ENCODE results near the gene EMILIN1. TPM values are rescaled to one million over a fixed set of nuclear protein-coding genes. Genes with fewer than 3 reads are reported as not detected.

The EMILIN1 gene
- total and polyA plus RNA-seq, 10 of the 15 experiments (the other 5 are each of a cell fraction or from before 2014, with no cell fraction given): 0.01 to 2.3 (median 1.2) TPM; not detected in 2

GRCh38 chr2:27133905-27134780 lies 55.7 kb downstream of the EMILIN1 start, which contains the start of gene PREB:
Gene PREB (minus strand): TSS chr2:27134636. CDS start chr2:27134421, 215 bp downstream.
- CTCF ChIA-PET: interaction anchor here (0.7 to 2.4 kb wide), 22 partner anchors 8 to 172 kb away, joined by 3 to 19 read pairs (median 4); partner anchors contain the start of gene AGBL5
- Histone ChIP-seq H3K36me3 (ENCODE audit: control insufficient read depth in 2 of 2, insufficient read depth in 2 of 2, low read length in 1 of 2) (peaks cover 10 to 17% of the 10 kb centered on the region in 2 experiments), H3K9ac (ENCODE audit: control insufficient read depth, insufficient read depth, low read length) (peak within 1 kb of the TSS; percentile 94), H3K27me3 (replicated peaks in 1 of 2; ENCODE audit: control insufficient read depth in 2 of 2, insufficient read depth in 2 of 2, low read length in 1 of 2) (no peaks in the 10 kb centered on the region), H3K4me1 (ENCODE audit: control insufficient read depth, insufficient read depth, low read length) (peaks cover 8% of the 10 kb centered on the region), H3K27ac (ENCODE audit: control insufficient read depth, insufficient read depth) (peak within 1 kb of the TSS; percentile 90), H3K4me2 (ENCODE audit: control insufficient read depth, insufficient read depth) (peak within 1 kb of the TSS; percentile 86), H4K20me1 (ENCODE audit: control insufficient read depth, insufficient read depth) (no peaks in the 10 kb centered on the region), H2AFZ (ENCODE audit: control insufficient read depth, low read depth, low read length) (peak within 1 kb of the TSS; percentile 93), H3K79me2 (ENCODE audit: control insufficient read depth, insufficient read depth, low read length) (peaks cover 19% of the 10 kb centered on the region), H3K9me3 (replicated peaks; ENCODE audit: control insufficient read depth, insufficient read depth, low read length) (no peaks in the 10 kb centered on the region), H3K4me3 (peak within 1 kb of the TSS; percentile 97)
- SMC1A ChIA-PET (ENCODE audit: uncharacterized antibody, unreplicated experiment): interaction anchor here (0.7 to 1.7 kb wide), 12 partner anchors 11 to 172 kb away, joined by 3 to 7 read pairs (median 4); partner anchors contain the start of genes ABHD1 and AGBL5
- RAD21 ChIA-PET (ENCODE audit: unreplicated experiment): interaction anchor here (0.5 to 2.1 kb wide), 11 partner anchors 31 to 172 kb away, joined by 3 to 13 read pairs (median 3); partner anchors contain the start of gene AGBL5
- FAIRE-seq: peak; percentile 93
- intact Hi-C loops (cut with micrococcal nuclease; ENCODE audit: unreplicated experiment) (loop anchor here (5.0 kb wide), 1 partner anchor 48 kb away; no protein-coding TSS in a partner anchor), in situ Hi-C loops (cut with MboI) (no loop called here)
- ATAC-seq: peak; percentile 98
- BruUV-seq (replicated peaks): no TSS peak
- POLR2A ChIA-PET: interaction anchor here (0.6 to 2.2 kb wide), 11 partner anchors 10 to 789 kb away, joined by 3 to 7 read pairs (median 3); partner anchors contain the start of genes ABHD1, ATRAID, MPV17 and SLC5A6
- DNase-seq (ENCODE audit: low read depth, low spot score): peak; percentile 88
- 2% methylated on average over 77 of the region's 86 CpGs for WGBS (ENCODE audit: insufficient coverage, insufficient replicate concordance, low lambda C conversion rate, missing lambda C conversion rate)
- TF ChIP-seq SIX5 (IDR thresholded peaks at IDR 0.05; ENCODE audit: low read depth, low read length, severe bottlenecking) (peak; percentile 56), DPF2 (IDR thresholded peaks at IDR 0.05) (peak; percentile 52; the same call in 1 of the 2 replicates), TAF1 (IDR thresholded peaks at IDR 0.05; ENCODE audit: borderline replicate concordance, low read depth, low read length) (no peak), BHLHE40 (IDR thresholded peaks at IDR 0.05; ENCODE audit: borderline replicate concordance in 1 of 2, low read depth in 2 of 2, low read length in 1 of 2) (peak in 1 of 2 experiments; percentile 45; a peak in 2 of 4 replicates), MXI1 (IDR thresholded peaks at IDR 0.05; ENCODE audit: low read depth, low read length) (peak; percentile 62; the same call in 1 of the 2 replicates), POLR2A (IDR thresholded peaks at IDR 0.05; ENCODE audit: low read depth, low read length) (peak; percentile 89), RAD21 (IDR thresholded peaks at IDR 0.05; ENCODE audit: insufficient read depth, low read depth, low read length) (peak; percentile 45; the same call in 1 of the 2 replicates), LARP7 (IDR thresholded peaks at IDR 0.05) (peak; percentile 71; the same call in 1 of the 2 replicates), CREM (IDR thresholded peaks at IDR 0.05; ENCODE audit: low read depth) (peak; percentile 65), ATF7 (IDR thresholded peaks at IDR 0.05; ENCODE audit: low read depth) (no peak), ASH2L (IDR thresholded peaks at IDR 0.05; ENCODE audit: borderline replicate concordance, low read depth) (peak; percentile 81; the same call in 1 of the 2 replicates), NRF1 (conservative IDR thresholded peaks at IDR 0.05; ENCODE audit: low read depth, low read length) (peak; percentile 99), CREB1 (IDR thresholded peaks at IDR 0.05; ENCODE audit: low read depth) (peak; percentile 77)
- TF ChIP-seq, protein P1, sequence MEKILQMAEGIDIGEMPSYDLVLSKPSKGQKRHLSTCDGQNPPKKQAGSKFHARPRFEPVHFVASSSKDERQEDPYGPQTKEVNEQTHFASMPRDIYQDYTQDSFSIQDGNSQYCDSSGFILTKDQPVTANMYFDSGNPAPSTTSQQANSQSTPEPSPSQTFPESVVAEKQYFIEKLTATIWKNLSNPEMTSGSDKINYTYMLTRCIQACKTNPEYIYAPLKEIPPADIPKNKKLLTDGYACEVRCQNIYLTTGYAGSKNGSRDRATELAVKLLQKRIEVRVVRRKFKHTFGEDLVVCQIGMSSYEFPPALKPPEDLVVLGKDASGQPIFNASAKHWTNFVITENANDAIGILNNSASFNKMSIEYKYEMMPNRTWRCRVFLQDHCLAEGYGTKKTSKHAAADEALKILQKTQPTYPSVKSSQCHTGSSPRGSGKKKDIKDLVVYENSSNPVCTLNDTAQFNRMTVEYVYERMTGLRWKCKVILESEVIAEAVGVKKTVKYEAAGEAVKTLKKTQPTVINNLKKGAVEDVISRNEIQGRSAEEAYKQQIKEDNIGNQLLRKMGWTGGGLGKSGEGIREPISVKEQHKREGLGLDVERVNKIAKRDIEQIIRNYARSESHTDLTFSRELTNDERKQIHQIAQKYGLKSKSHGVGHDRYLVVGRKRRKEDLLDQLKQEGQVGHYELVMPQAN (conservative IDR thresholded peaks at IDR 0.05): peak; percentile 71; the same call in 1 of the 2 replicates
- TF ChIP-seq, protein P2, sequence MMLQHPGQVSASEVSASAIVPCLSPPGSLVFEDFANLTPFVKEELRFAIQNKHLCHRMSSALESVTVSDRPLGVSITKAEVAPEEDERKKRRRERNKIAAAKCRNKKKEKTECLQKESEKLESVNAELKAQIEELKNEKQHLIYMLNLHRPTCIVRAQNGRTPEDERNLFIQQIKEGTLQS (IDR thresholded peaks at IDR 0.05; ENCODE audit: borderline replicate concordance, extremely low read depth, low read depth, low read length): peak; percentile 73; the same call in 1 of the 2 replicates
- TF ChIP-seq, protein P3, sequence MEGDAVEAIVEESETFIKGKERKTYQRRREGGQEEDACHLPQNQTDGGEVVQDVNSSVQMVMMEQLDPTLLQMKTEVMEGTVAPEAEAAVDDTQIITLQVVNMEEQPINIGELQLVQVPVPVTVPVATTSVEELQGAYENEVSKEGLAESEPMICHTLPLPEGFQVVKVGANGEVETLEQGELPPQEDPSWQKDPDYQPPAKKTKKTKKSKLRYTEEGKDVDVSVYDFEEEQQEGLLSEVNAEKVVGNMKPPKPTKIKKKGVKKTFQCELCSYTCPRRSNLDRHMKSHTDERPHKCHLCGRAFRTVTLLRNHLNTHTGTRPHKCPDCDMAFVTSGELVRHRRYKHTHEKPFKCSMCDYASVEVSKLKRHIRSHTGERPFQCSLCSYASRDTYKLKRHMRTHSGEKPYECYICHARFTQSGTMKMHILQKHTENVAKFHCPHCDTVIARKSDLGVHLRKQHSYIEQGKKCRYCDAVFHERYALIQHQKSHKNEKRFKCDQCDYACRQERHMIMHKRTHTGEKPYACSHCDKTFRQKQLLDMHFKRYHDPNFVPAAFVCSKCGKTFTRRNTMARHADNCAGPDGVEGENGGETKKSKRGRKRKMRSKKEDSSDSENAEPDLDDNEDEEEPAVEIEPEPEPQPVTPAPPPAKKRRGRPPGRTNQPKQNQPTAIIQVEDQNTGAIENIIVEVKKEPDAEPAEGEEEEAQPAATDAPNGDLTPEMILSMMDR (IDR thresholded peaks at IDR 0.05 in 2 of 3, conservative IDR thresholded peaks at IDR 0.05 in 1 of 3; ENCODE audit: control insufficient read depth in 2 of 3, extremely low read depth in 1 of 3, insufficient read depth in 1 of 3, low read depth in 3 of 3, low read length in 3 of 3): peak; percentile 38 to 43 (median 41); a peak in 4 of 6 replicates

Data from GM12878 (cell line).